Brain microvascular endothelial cell (primary cell): ENCODE measurements around the gene ZDHHC8.

Source experiments
- DNase-seq: peaks from one replicate; pipeline ENCODE4 v3.0.0-alpha.2; 2020
- H3K27ac ChIP-seq: fragments of 250-450 bp; sonication (Bioruptor Pico); 2 replicates; pipeline ENCODE4 v1.5.1; 2020; ENCODE audit warnings: mild to moderate bottlenecking, moderate library complexity
- H3K27me3 ChIP-seq: fragments of 250-450 bp; sonication (Bioruptor Pico); replicated peaks from 2 replicates; pipeline ENCODE4 v1.5.1; 2020; ENCODE audit warnings: mild to moderate bottlenecking
- H3K36me3 ChIP-seq: fragments of 250-450 bp; sonication (Bioruptor Pico); replicated peaks from 2 replicates; pipeline ENCODE4 v1.5.1; 2020; ENCODE audit warnings: mild to moderate bottlenecking
- H3K4me3 ChIP-seq: 2 replicates; pipeline ENCODE4 v1.5.1; 2011; ENCODE audit warnings: low read depth, mild to moderate bottlenecking, control low read depth, low read length, moderate library complexity
- in situ Hi-C: cut with HindIII; loops from 2 replicates; pipeline ENCODE4 v1.10.0; 2017; ENCODE audit warnings: low sequenced_read_pairs, low pct_ligation_motif_present
- TF ChIP-seq, protein P1 (sequence below): IDR thresholded peaks from 2 replicates; pipeline ENCODE4 v1.5.1; 2011; ENCODE audit warnings: low read depth, mild to moderate bottlenecking, moderate library complexity, low read length, control low read depth, inconsistent platforms; ENCODE audit errors: missing control alignments

ZDHHC8 gene

DNA sequence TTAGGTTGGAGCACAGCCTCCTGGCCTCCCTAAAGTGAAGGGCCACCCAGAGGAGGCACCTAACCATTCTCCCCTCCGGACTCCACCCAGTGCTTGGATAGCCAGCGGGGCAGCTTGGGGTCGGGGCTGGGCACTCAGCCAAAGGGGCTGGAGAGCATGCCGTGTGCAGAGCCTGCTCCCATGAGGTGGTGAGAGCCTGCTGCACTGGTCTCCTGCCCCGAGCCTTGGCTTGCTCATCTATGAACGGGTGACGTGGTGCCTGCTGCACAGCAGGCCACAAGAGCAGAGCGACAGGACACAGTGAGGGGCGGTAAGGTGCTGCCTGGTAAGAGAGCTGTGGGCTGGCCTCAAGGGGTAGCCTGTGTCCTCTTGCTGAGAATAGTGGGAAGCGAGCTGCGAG, 33.3 kb downstream of the ZDHHC8 start:
- H3K36me3 ChIP-seq, result no peaks in the 10 kb centered on the region
- TF ChIP-seq, protein P1, sequence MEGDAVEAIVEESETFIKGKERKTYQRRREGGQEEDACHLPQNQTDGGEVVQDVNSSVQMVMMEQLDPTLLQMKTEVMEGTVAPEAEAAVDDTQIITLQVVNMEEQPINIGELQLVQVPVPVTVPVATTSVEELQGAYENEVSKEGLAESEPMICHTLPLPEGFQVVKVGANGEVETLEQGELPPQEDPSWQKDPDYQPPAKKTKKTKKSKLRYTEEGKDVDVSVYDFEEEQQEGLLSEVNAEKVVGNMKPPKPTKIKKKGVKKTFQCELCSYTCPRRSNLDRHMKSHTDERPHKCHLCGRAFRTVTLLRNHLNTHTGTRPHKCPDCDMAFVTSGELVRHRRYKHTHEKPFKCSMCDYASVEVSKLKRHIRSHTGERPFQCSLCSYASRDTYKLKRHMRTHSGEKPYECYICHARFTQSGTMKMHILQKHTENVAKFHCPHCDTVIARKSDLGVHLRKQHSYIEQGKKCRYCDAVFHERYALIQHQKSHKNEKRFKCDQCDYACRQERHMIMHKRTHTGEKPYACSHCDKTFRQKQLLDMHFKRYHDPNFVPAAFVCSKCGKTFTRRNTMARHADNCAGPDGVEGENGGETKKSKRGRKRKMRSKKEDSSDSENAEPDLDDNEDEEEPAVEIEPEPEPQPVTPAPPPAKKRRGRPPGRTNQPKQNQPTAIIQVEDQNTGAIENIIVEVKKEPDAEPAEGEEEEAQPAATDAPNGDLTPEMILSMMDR, result no peak
- in situ Hi-C loops, result no loop called here
- no peak overlapping the region for H3K27ac ChIP-seq
- H3K27me3 ChIP-seq, result no peaks in the 10 kb centered on the region
- no peak overlapping the region for H3K4me3 ChIP-seq
- no peak for DNase-seq

DNA sequence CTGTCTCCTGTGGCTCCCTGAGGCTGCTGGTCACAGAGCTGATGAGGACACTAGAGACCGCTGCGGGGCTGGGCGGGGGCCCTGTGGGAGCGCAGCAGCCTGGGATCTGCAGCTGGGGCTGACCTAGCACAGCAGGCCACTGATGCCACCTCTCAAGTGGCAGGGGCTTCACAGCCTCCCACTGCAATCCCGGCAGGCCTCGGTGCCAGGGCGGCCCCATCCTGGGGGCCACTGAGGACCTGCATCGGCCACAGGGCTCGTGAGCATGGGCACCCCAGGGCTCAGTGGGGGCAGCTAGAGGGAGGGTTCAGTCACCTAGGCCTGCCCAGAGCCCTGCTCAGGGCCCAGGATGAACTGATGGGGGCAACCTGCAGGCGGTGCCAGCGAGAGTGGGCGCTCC, 33.8 kb downstream of the ZDHHC8 start:
- TF ChIP-seq, protein P1, result no peak

DNA sequence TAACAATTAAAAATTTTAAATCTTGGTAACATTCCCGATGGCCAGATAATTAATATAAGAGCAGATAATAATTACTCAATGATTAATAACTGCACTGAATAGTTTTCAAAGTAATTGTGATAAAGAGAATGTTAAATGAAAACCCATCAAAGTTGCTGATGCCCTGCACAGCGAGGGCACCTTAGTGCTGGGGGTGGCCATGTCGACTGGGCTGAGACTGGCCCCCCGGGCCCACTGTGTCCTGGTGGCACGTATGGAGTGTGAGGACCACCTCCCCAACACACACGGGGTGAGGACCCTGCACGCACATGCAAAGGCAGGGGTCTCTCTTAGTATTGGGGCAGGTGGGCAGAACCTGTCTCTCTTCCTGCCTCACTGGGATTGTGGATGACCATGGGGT, 34.3 kb downstream of the ZDHHC8 start:
- no peaks in the 10 kb centered on the region for H3K27me3 ChIP-seq
- DNase-seq, result no peak
- in situ Hi-C loops, result no loop called here
- TF ChIP-seq, protein P1, result no peak
- H3K4me3 ChIP-seq, result no peak overlapping the region
- no peaks in the 10 kb centered on the region for H3K36me3 ChIP-seq
- H3K27ac ChIP-seq, result no peak overlapping the region

More for the DNA sequence above, 33.8 kb downstream of the ZDHHC8 start:
- Histone ChIP-seq H3K4me3 (no peak overlapping the region), H3K27me3 (no peaks in the 10 kb centered on the region), H3K27ac (no peak overlapping the region), H3K36me3 (no peaks in the 10 kb centered on the region)
- in situ Hi-C loops, result no loop called here
- no peak for DNase-seq

DNA sequence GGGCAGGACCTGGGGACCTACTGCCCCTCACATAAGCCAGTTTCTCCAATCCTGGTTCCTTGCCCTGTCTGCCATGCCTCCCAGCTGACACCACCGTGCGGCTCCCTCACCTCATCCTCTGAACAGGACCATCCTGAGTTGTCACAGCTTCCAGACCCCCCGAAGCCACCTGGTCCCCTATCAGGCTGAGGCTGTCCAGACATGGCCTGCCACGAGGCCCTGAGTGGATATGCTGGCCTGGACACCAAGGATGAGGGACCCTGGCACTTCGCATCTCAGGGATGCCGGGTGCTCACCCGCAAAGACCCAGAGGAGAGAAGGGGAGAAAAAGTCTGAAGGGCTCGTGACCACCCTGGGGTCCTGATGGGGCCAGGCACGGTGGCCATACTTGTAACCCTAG, 35.1 kb downstream of the ZDHHC8 start:
- H3K4me3 ChIP-seq, result no peak overlapping the region
- H3K36me3 ChIP-seq, result no peaks in the 10 kb centered on the region
- H3K27me3 ChIP-seq, result no peaks in the 10 kb centered on the region
- no peak for DNase-seq
- in situ Hi-C loops, result no loop called here
- H3K27ac ChIP-seq, result no peak overlapping the region
- TF ChIP-seq, protein P1, result no peak

DNA sequence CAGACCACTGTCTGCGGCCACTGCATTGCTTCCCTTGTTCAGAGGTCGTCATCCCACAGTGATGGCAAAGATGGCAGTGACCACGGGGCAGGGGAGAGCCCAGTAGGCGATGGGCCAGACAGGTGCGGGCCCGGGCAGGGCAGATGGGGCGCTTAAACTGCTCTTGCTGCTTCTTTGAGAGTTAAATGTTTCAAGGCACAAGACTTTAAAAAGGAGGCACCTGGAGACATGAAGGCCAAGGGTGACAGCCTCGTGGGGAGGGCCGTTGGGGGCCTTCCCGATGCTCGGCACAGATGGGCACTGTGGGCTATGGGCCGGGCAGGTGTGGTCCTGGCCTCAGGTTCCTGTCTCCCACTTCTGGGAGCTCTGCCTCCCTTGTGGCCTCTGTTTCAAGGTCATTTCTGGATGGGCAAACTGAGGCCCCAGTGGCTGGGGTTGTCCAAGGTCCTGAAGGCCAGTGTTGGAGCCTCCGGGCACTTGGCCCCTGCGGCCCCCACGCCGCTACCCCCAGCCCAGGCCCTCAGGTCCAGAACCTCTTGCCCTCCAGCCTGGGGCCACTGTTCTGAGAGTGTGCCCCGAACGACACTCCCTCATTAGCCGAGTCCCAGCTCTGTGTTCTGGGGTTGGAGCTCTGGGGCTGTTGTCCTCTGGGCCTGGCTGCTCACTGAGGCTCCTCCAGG, 36.2 kb downstream of the ZDHHC8 start:
- no peaks in the 10 kb centered on the region for H3K36me3 ChIP-seq
- no peak for DNase-seq
- H3K27me3 ChIP-seq, result no peaks in the 10 kb centered on the region
- TF ChIP-seq, protein P1, result no peak
- H3K4me3 ChIP-seq, result no peak overlapping the region
- in situ Hi-C loops, result no loop called here
- H3K27ac ChIP-seq, result no peak overlapping the region
